H9 (cell line): ENCODE results near the gene CD300H. TPM values are rescaled to one million over a fixed set of nuclear protein-coding genes. Genes with fewer than 3 reads are reported as not detected.

Experiments
- DNase-seq: peaks from one replicate; pipeline ENCODE4 v3.0.0-alpha.2; 2017
- H2AFZ ChIP-seq: one replicate; pipeline ENCODE4 v1.6.1; 2013; ENCODE audit warnings: mild to moderate bottlenecking, low read length, control low read depth, moderate library complexity
- H2AK5ac ChIP-seq: 2 replicates; pipeline ENCODE4 v1.6.1; 2013; ENCODE audit warnings: low read length, control low read depth, mixed read lengths; ENCODE audit not compliant: insufficient read length
- H2BK120ac ChIP-seq: one replicate; pipeline ENCODE4 v1.6.1; 2013; ENCODE audit warnings: low read depth, mild to moderate bottlenecking, low read length, control low read depth, inconsistent platforms; ENCODE audit not compliant: poor library complexity, severe bottlenecking
- H2BK12ac ChIP-seq: 2 replicates; pipeline ENCODE4 v1.6.1; 2013; ENCODE audit warnings: low read length, control low read depth, mixed read lengths, low read depth; ENCODE audit not compliant: insufficient read length
- H2BK15ac ChIP-seq: 2 replicates; pipeline ENCODE4 v1.6.1; 2013; ENCODE audit warnings: low read depth, low read length, control low read depth
- H2BK20ac ChIP-seq: one replicate; pipeline ENCODE4 v1.6.1; 2013; ENCODE audit warnings: low read depth, mild to moderate bottlenecking, low read length, control low read depth, inconsistent platforms; ENCODE audit not compliant: poor library complexity, severe bottlenecking
- H2BK5ac ChIP-seq: 2 replicates; pipeline ENCODE4 v1.6.1; 2013; ENCODE audit warnings: low read length, control low read depth, mixed read lengths; ENCODE audit not compliant: insufficient read length
- H3K14ac ChIP-seq: 2 replicates; pipeline ENCODE4 v1.6.1; 2013; ENCODE audit warnings: low read length, control low read depth; ENCODE audit not compliant: insufficient read depth
- H3K18ac ChIP-seq: 2 replicates; pipeline ENCODE4 v1.6.1; 2013; ENCODE audit warnings: low read depth, mild to moderate bottlenecking, mixed read lengths, low read length, control low read depth; ENCODE audit not compliant: insufficient read length
- H3K23ac ChIP-seq: 2 replicates; pipeline ENCODE4 v1.6.1; 2013; ENCODE audit warnings: low read length, control low read depth, mixed read lengths, low read depth; ENCODE audit not compliant: insufficient read length
- H3K23me2 ChIP-seq: 2 replicates; pipeline ENCODE4 v1.6.1; 2013; ENCODE audit warnings: low read depth, mild to moderate bottlenecking, mixed read lengths, low read length, control low read depth; ENCODE audit not compliant: insufficient read length, poor library complexity, severe bottlenecking
- H3K27ac ChIP-seq: 2 replicates; pipeline ENCODE4 v1.5.1; 2013; ENCODE audit warnings: low read length, control low read depth, mixed read lengths, low read depth; ENCODE audit not compliant: insufficient read length
- H3K27me3 ChIP-seq: 2 replicates; pipeline ENCODE4 v1.6.1; 2013; ENCODE audit warnings: low read length, control low read depth, inconsistent platforms; ENCODE audit not compliant: insufficient read depth
- H3K4ac ChIP-seq: 2 replicates; pipeline ENCODE4 v1.6.1; 2013; ENCODE audit warnings: low read depth, mild to moderate bottlenecking, control low read depth, inconsistent platforms, low read length, moderate library complexity
- H3K4me1 ChIP-seq: 2 replicates; pipeline ENCODE4 v1.6.1; 2013; ENCODE audit warnings: low read length, control low read depth, inconsistent platforms; ENCODE audit not compliant: insufficient read depth
- H3K4me2 ChIP-seq: 2 replicates; pipeline ENCODE4 v1.6.1; 2013; ENCODE audit warnings: low read length, control low read depth, mixed read lengths; ENCODE audit not compliant: insufficient read length, insufficient read depth
- H3K56ac ChIP-seq: 2 replicates; pipeline ENCODE4 v1.6.1; 2013; ENCODE audit warnings: low read depth, mild to moderate bottlenecking, mixed read lengths, low read length, control low read depth; ENCODE audit not compliant: insufficient read length
- H3K79me1 ChIP-seq: 2 replicates; pipeline ENCODE4 v1.6.1; 2013; ENCODE audit warnings: low read depth, mild to moderate bottlenecking, moderate library complexity, low read length, control low read depth, inconsistent platforms; ENCODE audit not compliant: insufficient read depth, poor library complexity, severe bottlenecking
- H3K79me2 ChIP-seq: 2 replicates; pipeline ENCODE4 v1.6.1; 2013; ENCODE audit warnings: low read length, control low read depth, inconsistent platforms; ENCODE audit not compliant: insufficient read depth
- H3K9ac ChIP-seq: 2 replicates; pipeline ENCODE4 v1.6.1; 2013; ENCODE audit warnings: low read length, control low read depth, mixed read lengths; ENCODE audit not compliant: insufficient read length; ENCODE audit errors: extremely low read depth
- H3K9me3 ChIP-seq: one replicate; pipeline ENCODE4 v1.6.1; 2013; ENCODE audit warnings: low read depth, low read length, inconsistent platforms; ENCODE audit not compliant: control insufficient read depth
- H3T11ph ChIP-seq: one replicate; pipeline ENCODE4 v1.6.1; 2013; ENCODE audit warnings: mild to moderate bottlenecking, low read length, control low read depth, inconsistent platforms
- H4K20me1 ChIP-seq: one replicate; pipeline ENCODE4 v1.6.1; 2013; ENCODE audit not compliant: control insufficient read depth, insufficient read length, insufficient read depth
- H4K5ac ChIP-seq: 2 replicates; pipeline ENCODE4 v1.6.1; 2013; ENCODE audit warnings: low read depth, mild to moderate bottlenecking, mixed read lengths, low read length, control low read depth; ENCODE audit not compliant: insufficient read length
- H4K8ac ChIP-seq: replicated peaks from 2 replicates; pipeline ENCODE4 v1.6.1; 2013; ENCODE audit warnings: low read length, control low read depth, mixed read lengths, low read depth; ENCODE audit not compliant: insufficient read length
- H4K91ac ChIP-seq: 2 replicates; pipeline ENCODE4 v1.6.1; 2013; ENCODE audit warnings: low read depth, mild to moderate bottlenecking, moderate library complexity, mixed read lengths, low read length, control low read depth; ENCODE audit not compliant: insufficient read length
- H3K27ac Mint-ChIP-seq, 3 experiments: 2 replicates in 2 of 3; 3 replicates in 1 of 3; pipeline ENCODE4 v1.8.0; 2020 to 2021; ENCODE audit warnings: mixed read lengths in 3 of 3, mild to moderate bottlenecking in 1 of 3, moderate library complexity in 1 of 3
- H3K27me3 Mint-ChIP-seq: 2 replicates; pipeline ENCODE4 v1.8.0; 2021; ENCODE audit warnings: low read depth, mild to moderate bottlenecking, moderate library complexity, mixed read lengths
- H3K36me3 Mint-ChIP-seq, 3 experiments: 2 replicates in 2 of 3; 3 replicates in 1 of 3; pipeline ENCODE4 v1.8.0; 2020 to 2021; ENCODE audit warnings: low read depth in 3 of 3, mixed read lengths in 3 of 3; ENCODE audit not compliant: insufficient read depth in 1 of 3
- H3K4me1 Mint-ChIP-seq, 2 experiments: 2 replicates each; pipeline ENCODE4 v1.8.0; 2020; ENCODE audit warnings: mixed read lengths in 2 of 2
- H3K4me3 Mint-ChIP-seq, 2 experiments: 2 replicates in 1 of 2; 3 replicates in 1 of 2; pipeline ENCODE4 v1.8.0; 2020 to 2021; ENCODE audit warnings: mild to moderate bottlenecking in 2 of 2, mixed read lengths in 2 of 2, moderate library complexity in 1 of 2
- H3K9me3 Mint-ChIP-seq, 2 experiments: 2 replicates in 1 of 2; 3 replicates in 1 of 2; pipeline ENCODE4 v1.8.0; 2020; ENCODE audit warnings: mild to moderate bottlenecking in 2 of 2, mixed read lengths in 2 of 2, moderate library complexity in 1 of 2
- CTCF ChIP-seq: fragments of 200-600 bp; sonication (generic); conservative IDR thresholded peaks from 3 replicates; pipeline ENCODE4 v1.8.0; 2021; ENCODE audit warnings: antibody characterized with exemption, mild to moderate bottlenecking
- WGBS: extraction: QIAGEN DNeasy Blood & Tissue Kit; methylation state at CpG from one replicate; pipeline ENCODE4 v1.1.7; 2013; ENCODE audit warnings: missing lambda C conversion rate, low lambda C conversion rate, mixed read lengths; ENCODE audit not compliant: insufficient read length; ENCODE audit errors: extremely low coverage; 5-methylcytosine and 5-hydroxymethylcytosine counted together
- total RNA-seq: library from RNA; stranded (reverse); gene quantifications from 2 replicates; pipeline ENCODE4 v1.2.1, GENCODE V29; 2021

The CD300H gene
- total RNA-seq, 1 experiment from 2014 or later: not detected

GRCh38 chr17:74542727-74543383, 24.5 kb downstream of the CD300H start:
- no peak overlapping the region for H4K91ac ChIP-seq
- H3K9me3 ChIP-seq: no peaks in the 10 kb centered on the region
- no peak overlapping the region for H3K9ac ChIP-seq
- no peak overlapping the region for H2AFZ ChIP-seq
- H3K4me2 ChIP-seq: no peak overlapping the region
- H2BK5ac ChIP-seq: no peak overlapping the region
- H3K27ac ChIP-seq: no peak overlapping the region
- no peaks in the 10 kb centered on the region for H4K20me1 ChIP-seq
- H4K8ac ChIP-seq: no peak overlapping the region
- H3K23me2 ChIP-seq: no peaks in the 10 kb centered on the region
- peaks cover 32% of the 10 kb centered on the region for H3K27me3 Mint-ChIP-seq
- no peak overlapping the region for H3K14ac ChIP-seq
- no peak overlapping the region for H3T11ph ChIP-seq
- WGBS: no CpG with 5 or more reads among the region's 17 CpGs
- H3K79me1 ChIP-seq: no peaks in the 10 kb centered on the region
- no peak for TF ChIP-seq CTCF
- no peaks in the 10 kb centered on the region for H3K4me1 ChIP-seq
- H3K4me1 Mint-ChIP-seq: no peaks in the 10 kb centered on the region
- no peak overlapping the region for H2BK20ac ChIP-seq
- no peak overlapping the region for H3K27ac Mint-ChIP-seq
- H3K9me3 Mint-ChIP-seq: peaks cover 0 to 2% of the 10 kb centered on the region in 2 experiments; a peak in 1 of 5 replicates
- H3K56ac ChIP-seq: no peak overlapping the region
- H3K36me3 Mint-ChIP-seq: no peaks in the 10 kb centered on the region
- H3K79me2 ChIP-seq: no peaks in the 10 kb centered on the region
- no peak for DNase-seq
- no peak overlapping the region for H2BK120ac ChIP-seq
- H3K4me3 Mint-ChIP-seq: no peak overlapping the region; a peak in 1 of 5 replicates
- H2BK15ac ChIP-seq: no peak overlapping the region
- no peaks in the 10 kb centered on the region for H3K27me3 ChIP-seq
- no peak overlapping the region for H3K23ac ChIP-seq
- H2BK12ac ChIP-seq: no peak overlapping the region
- no peak overlapping the region for H4K5ac ChIP-seq
- H3K18ac ChIP-seq: no peak overlapping the region
- H2AK5ac ChIP-seq: no peak overlapping the region
- no peak overlapping the region for H3K4ac ChIP-seq
